KBM-7 (cell line): Measurements from ENCODE around the gene PPP6R2.

Experiments used
- DNase-seq: peaks from one replicate; pipeline ENCODE4 v3.0.0-alpha.2; 2015
- in situ Hi-C: fragments of 300-500 bp; cut with MboI; formaldehyde crosslinking; loops from 2 replicates; pipeline ENCODE4 v1.14.3; 2020; ENCODE audit warnings: low sequenced_read_pairs, low pct_unique_long_range_greater_than_20kb, mixed read lengths

PPP6R2 gene

GRCh38 chr22:50342651-50343540, at the start of gene PPP6R2:
Gene PPP6R2, plus strand, starts transcription at chr22:50343327. Its CDS starts 50,582 bp downstream, at chr22:50393909.
- in situ Hi-C loops = no loop called here
- DNase-seq = peak; percentile 58

DNA sequence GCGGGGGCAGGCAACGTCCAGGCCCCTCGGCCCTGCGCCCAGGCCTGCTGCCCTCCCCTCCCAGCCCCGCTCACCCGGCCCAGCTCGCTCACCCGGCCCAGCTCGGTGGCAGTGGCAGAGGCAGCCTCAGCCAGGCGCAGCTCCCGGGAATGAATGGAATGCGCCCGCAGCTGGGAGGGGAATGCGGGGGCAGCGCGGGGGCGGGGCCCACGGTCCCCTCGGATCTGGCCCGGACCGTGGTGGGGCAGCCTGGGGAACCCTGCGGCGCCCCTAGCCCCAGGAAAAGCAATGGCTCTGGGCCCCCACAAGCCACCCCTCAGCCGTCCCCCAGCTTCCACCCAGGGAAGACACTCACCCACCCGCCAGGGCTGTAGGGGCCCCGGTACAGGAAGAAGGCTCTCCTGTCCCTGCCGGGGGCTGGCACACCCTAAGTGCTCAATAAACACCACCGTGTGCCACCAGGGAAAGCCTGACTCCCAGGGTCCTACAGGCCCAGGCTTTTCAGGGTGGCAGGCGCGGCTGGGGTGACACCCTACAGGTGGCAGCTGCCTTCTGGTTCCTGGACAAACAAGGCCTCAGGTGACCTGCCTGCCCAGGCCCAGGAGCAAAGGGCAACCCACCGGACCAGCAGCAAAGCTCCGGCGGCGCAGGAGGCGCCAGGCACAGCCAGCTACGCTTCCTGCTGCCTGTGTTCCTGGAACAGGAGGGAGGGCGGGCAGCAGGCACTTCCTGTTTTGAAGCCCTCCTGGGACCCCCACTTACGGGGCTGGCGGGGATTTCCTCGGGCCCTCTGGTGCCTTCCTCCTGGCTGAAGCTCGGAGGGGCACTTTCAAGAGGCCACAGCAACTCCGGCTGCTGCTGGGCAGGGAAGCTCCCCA, 49.4 kb upstream of the PPP6R2 start:
- in situ Hi-C loops = no loop called here

GRCh38 chr22:50294319-50294656, 48.8 kb upstream of the PPP6R2 start:
- in situ Hi-C loops = no loop called here
- no peak for DNase-seq

More for the DNA sequence above, 49.4 kb upstream of the PPP6R2 start:
- peak; percentile 83 for DNase-seq

GRCh38 chr22:50296658-50297490, 46.3 kb upstream of the PPP6R2 start:
- in situ Hi-C loops = no loop called here
- DNase-seq = no peak

- in situ Hi-C loops = no loop called here
- no peak for DNase-seq
These were observed 45.4 kb upstream of the PPP6R2 start for GRCh38 chr22:50297510-50298265.

- no peak for DNase-seq
- in situ Hi-C loops = no loop called here
These were observed 44.9 kb upstream of the PPP6R2 start for GRCh38 chr22:50298266-50298637.

DNA sequence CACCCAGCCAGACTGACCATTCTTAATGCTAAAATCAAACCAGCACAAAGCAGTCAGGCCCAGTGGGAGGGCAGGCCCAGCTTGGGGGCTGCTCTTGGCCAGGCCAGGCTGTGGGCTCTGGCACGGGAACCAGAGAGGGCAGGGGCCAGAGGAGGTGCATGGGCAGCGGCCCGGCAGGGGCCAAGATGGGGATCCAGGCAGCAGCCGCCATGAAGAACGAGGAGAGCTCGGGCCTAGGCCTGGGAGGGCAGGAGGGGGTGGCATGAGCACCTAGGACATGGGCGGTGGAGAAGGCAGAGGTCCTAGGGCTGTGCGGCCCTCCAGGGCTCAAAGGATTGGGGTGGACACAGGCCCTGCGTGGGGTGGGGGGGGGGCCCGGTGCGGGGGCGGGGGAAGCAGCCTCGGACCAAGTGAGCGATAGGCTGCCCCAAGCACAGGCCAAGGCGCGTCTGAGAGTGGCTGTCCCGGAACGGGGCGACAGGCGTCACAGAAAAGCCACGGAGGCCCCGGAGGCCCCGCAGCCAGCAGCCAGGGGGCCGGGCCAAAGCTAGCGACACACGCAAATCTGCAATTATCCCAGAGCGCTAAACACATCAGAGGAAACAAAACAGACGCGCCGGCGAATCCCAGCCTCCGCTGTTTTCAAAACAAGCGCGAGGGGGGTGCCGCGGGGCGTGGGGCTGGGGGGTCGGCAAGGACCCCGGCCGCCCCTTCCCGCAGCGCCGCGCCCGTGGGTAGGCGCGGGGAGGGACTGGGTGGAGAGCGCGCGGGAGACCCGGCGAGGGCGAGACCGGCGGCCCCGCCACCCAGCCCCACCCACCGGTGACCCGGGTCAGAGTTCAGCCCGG, 44.0 kb upstream of the PPP6R2 start:
- in situ Hi-C loops = no loop called here
- no peak for DNase-seq

- in situ Hi-C loops = no loop called here
- DNase-seq = no peak
These were observed 43.1 kb upstream of the PPP6R2 start for GRCh38 chr22:50299785-50300619.

- in situ Hi-C loops = no loop called here
- no peak for DNase-seq
These were observed 42.4 kb upstream of the PPP6R2 start for GRCh38 chr22:50300620-50301257.

DNA sequence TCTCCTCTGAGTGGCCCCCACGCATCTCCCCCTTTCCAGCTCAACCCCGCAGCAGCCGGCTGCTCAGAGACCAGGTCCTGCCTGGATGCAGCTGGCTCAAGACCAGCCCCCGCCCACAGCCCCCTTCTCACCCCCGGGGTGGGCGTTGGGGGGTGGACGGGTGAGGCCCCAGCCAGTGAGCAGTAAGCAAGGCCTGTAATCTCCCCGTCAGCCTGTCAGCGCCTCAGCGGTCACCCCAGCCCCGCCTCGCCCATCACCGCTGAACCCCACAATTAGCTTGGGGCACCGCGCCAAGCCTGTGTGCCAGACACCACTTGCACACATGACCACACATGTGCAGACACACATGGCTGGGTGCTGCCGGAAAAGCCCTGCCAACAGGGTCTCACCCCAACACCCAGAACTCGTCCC, 41.5 kb upstream of the PPP6R2 start:
- DNase-seq = no peak
- in situ Hi-C loops = no loop called here

DNA sequence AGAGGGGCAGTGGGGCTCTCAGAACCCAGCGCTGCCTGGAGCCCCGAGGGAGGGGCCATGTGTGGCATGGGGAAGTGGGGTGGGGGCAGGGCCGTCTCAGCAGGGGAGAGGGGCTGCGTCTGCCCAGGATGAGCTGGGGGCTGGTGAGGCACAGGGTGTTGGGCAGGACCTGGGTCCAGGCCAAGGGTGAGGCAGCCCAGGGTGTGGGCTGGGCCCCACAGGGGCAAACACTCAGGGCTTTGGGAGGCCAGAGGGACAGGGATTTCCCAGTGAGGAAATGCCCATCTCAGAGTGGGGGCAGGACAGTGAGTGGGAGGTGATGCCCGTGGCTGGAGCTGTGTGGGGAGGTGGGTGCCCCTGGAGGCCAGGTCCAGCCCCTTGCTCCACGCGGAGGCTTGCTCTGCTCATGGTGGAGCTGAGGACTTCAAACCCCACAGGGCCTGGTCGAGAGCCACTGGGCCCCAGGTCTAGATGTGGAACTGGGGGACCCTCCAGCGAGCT, 41.0 kb upstream of the PPP6R2 start:
- in situ Hi-C loops = no loop called here
- no peak for DNase-seq

DNA sequence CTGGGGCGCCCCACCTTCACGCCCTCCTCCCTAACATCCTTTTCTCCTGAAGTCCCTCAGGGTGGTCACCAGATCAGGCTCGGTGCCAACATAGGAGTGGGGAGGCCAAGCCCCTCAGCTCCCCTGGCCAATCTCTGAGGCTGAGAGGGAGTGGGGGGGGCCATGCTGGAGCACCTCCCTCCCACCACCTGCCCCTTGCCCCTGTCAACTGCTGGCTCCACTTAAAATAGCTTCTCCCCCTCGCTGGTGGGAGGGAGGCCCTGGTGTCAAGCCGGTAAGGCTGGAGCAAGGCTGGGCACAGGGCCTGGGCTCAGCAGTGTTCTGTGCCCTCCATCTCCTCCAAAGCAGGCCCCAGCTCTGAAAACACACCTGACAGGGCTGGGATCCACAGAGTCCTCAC, 40.6 kb upstream of the PPP6R2 start:
- in situ Hi-C loops = no loop called here
- no peak for DNase-seq

GRCh38 chr22:50303515-50303847, 39.6 kb upstream of the PPP6R2 start:
- in situ Hi-C loops = no loop called here
- DNase-seq = no peak

- peak; percentile 64 for DNase-seq
- in situ Hi-C loops = no loop called here
These were observed 39.1 kb upstream of the PPP6R2 start for GRCh38 chr22:50303848-50304527.

GRCh38 chr22:50304528-50305392, 38.4 kb upstream of the PPP6R2 start:
- in situ Hi-C loops = no loop called here
- DNase-seq = peak; percentile 72
